ENCODE results near the gene PCDHA1. TPM values are rescaled to one million over a fixed set of nuclear protein-coding genes. Genes with fewer than 3 reads are reported as not detected.

PCDHA1 gene
- total and polyA plus RNA-seq, 2 of the 13 experiments (the other 11 are each of a cell fraction or from before 2014, with no cell fraction given): not detected

- in situ Hi-C loops (cut with HindIII; ENCODE audit: extremely low pct_ligation_motif_present, low pct_unique_long_range_greater_than_20kb): loop anchor here (25.0 kb wide), 1 partner anchor 498 kb away; no protein-coding TSS in a partner anchor
- intact Hi-C loops (cut with micrococcal nuclease; ENCODE audit: unreplicated experiment): no loop called here
- H3K27ac ChIP-seq (ENCODE audit: extremely low read length, insufficient read depth, low read length): no peak overlapping the region
- BruUV-seq (replicated peaks): no TSS peak
- H3K79me2 ChIP-seq (ENCODE audit: insufficient read depth, low read length): no peaks in the 10 kb centered on the region
- no peak overlapping the region for H3K9ac ChIP-seq (ENCODE audit: insufficient read depth, low read depth, low read length)
- WGBS (ENCODE audit: low lambda C conversion rate): 25% methylated on average over 2 of the region's 2 CpGs
- FAIRE-seq (no peak), DNase-seq (ENCODE audit: low spot score) (no peak), ATAC-seq (no peak)
- no peaks in the 10 kb centered on the region for H3K36me3 ChIP-seq (replicated peaks in 1 of 2; ENCODE audit: control insufficient read depth in 1 of 2, insufficient read depth in 2 of 2, low read length in 2 of 2)
- no peak overlapping the region for H3K4me2 ChIP-seq (ENCODE audit: low read depth, low read length)
- no peak overlapping the region for H3K4me3 ChIP-seq (replicated peaks in 1 of 3; ENCODE audit: insufficient read depth in 1 of 3, low read depth in 2 of 3, low read length in 3 of 3)
- no peaks in the 10 kb centered on the region for H3K4me1 ChIP-seq (ENCODE audit: insufficient read depth, low read length)
- H4K20me1 ChIP-seq (ENCODE audit: insufficient read depth, low read length): no peaks in the 10 kb centered on the region
- H3K27me3 ChIP-seq (ENCODE audit: control insufficient read depth in 1 of 2, insufficient read depth in 2 of 2, low read length in 2 of 2): no peaks in the 10 kb centered on the region
- ChIA-PET POLR2A (no interaction called here), CTCF (ENCODE audit: low intra/inter-chr PET ratio, low total read pairs) (no interaction called here)
- no peak overlapping the region for H2AFZ ChIP-seq (ENCODE audit: low read length)
- H3K9me3 ChIP-seq (ENCODE audit: low read length): peaks cover 86% of the 10 kb centered on the region
- TF ChIP-seq ZNF33A (CRISPR knock-in tag; IDR thresholded peaks at IDR 0.05; ENCODE audit: borderline replicate concordance) (no peak), ZNF737 (CRISPR knock-in tag; IDR thresholded peaks at IDR 0.05; ENCODE audit: borderline replicate concordance) (no peak), MAX (IDR thresholded peaks at IDR 0.05) (no peak), ZNF383 (CRISPR knock-in tag; IDR thresholded peaks at IDR 0.05; ENCODE audit: borderline replicate concordance) (no peak), CSRNP2 (CRISPR knock-in tag; conservative IDR thresholded peaks at IDR 0.05; ENCODE audit: low read depth) (no peak), TFDP2 (CRISPR knock-in tag; IDR thresholded peaks at IDR 0.05) (no peak), KMT2A (CRISPR knock-in tag; IDR thresholded peaks at IDR 0.05) (no peak), ZBTB10 (CRISPR knock-in tag; IDR thresholded peaks at IDR 0.05; ENCODE audit: borderline replicate concordance) (no peak)
- TF ChIP-seq, protein P1, sequence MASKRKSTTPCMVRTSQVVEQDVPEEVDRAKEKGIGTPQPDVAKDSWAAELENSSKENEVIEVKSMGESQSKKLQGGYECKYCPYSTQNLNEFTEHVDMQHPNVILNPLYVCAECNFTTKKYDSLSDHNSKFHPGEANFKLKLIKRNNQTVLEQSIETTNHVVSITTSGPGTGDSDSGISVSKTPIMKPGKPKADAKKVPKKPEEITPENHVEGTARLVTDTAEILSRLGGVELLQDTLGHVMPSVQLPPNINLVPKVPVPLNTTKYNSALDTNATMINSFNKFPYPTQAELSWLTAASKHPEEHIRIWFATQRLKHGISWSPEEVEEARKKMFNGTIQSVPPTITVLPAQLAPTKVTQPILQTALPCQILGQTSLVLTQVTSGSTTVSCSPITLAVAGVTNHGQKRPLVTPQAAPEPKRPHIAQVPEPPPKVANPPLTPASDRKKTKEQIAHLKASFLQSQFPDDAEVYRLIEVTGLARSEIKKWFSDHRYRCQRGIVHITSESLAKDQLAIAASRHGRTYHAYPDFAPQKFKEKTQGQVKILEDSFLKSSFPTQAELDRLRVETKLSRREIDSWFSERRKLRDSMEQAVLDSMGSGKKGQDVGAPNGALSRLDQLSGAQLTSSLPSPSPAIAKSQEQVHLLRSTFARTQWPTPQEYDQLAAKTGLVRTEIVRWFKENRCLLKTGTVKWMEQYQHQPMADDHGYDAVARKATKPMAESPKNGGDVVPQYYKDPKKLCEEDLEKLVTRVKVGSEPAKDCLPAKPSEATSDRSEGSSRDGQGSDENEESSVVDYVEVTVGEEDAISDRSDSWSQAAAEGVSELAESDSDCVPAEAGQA (IDR thresholded peaks at IDR 0.05; ENCODE audit: low read depth): no peak
- TF ChIP-seq, protein P1 (CRISPR knock-in tag; IDR thresholded peaks at IDR 0.05; ENCODE audit: borderline replicate concordance): no peak
- TF ChIP-seq, protein P2, sequence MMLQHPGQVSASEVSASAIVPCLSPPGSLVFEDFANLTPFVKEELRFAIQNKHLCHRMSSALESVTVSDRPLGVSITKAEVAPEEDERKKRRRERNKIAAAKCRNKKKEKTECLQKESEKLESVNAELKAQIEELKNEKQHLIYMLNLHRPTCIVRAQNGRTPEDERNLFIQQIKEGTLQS (CRISPR knock-in tag; IDR thresholded peaks at IDR 0.05): no peak
Observed at GRCh38 chr5:140764177-140764973, 21.6 kb upstream of the PCDHA1 start.
